Ishikawa (cell line): ENCODE results near the gene PLA2G4D.

Source experiments
- CEBPB ChIP-seq: IDR thresholded peaks from 2 replicates; pipeline ENCODE4 v1.6.1; 2012
- CREB1 ChIP-seq: IDR thresholded peaks from 2 replicates; pipeline ENCODE4 v1.6.1; 2012; ENCODE audit warnings: low read depth
- EGR1 ChIP-seq: IDR thresholded peaks from 2 replicates; pipeline ENCODE4 v1.6.1; 2012
- EP300 ChIP-seq: IDR thresholded peaks from 2 replicates; pipeline ENCODE4 v1.6.1; 2012; ENCODE audit warnings: borderline replicate concordance
- FOXM1 ChIP-seq: IDR thresholded peaks from 2 replicates; pipeline ENCODE4 v1.6.1; 2012; ENCODE audit warnings: low read depth, borderline replicate concordance
- NFIC ChIP-seq: IDR thresholded peaks from 2 replicates; pipeline ENCODE4 v1.6.1; 2012
- RAD21 ChIP-seq: IDR thresholded peaks from 2 replicates; pipeline ENCODE4 v1.6.1; 2012; ENCODE audit warnings: low read depth
- TAF1 ChIP-seq: IDR thresholded peaks from 2 replicates; pipeline ENCODE4 v1.6.1; 2012; ENCODE audit warnings: low read depth, mild to moderate bottlenecking
- TCF12 ChIP-seq: IDR thresholded peaks from 2 replicates; pipeline ENCODE4 v1.6.1; 2012; ENCODE audit warnings: low read depth
- TEAD4 ChIP-seq: IDR thresholded peaks from 2 replicates; pipeline ENCODE4 v1.6.1; 2012
- YY1 ChIP-seq: IDR thresholded peaks from 2 replicates; pipeline ENCODE4 v1.6.1; 2012; ENCODE audit warnings: low read depth
- ZBTB7A ChIP-seq: IDR thresholded peaks from 2 replicates; pipeline ENCODE4 v1.6.1; 2012; ENCODE audit warnings: low read depth
- TF ChIP-seq, protein P1 (sequence below): IDR thresholded peaks from 2 replicates; pipeline ENCODE4 v1.6.1; 2012
- TF ChIP-seq, protein P2 (sequence below): IDR thresholded peaks from 2 replicates; pipeline ENCODE4 v1.6.1; 2012
- TF ChIP-seq, protein P3 (sequence below): IDR thresholded peaks from 2 replicates; pipeline ENCODE4 v1.6.1; 2012; ENCODE audit warnings: low read depth, mild to moderate bottlenecking

Gene PLA2G4D

DNA sequence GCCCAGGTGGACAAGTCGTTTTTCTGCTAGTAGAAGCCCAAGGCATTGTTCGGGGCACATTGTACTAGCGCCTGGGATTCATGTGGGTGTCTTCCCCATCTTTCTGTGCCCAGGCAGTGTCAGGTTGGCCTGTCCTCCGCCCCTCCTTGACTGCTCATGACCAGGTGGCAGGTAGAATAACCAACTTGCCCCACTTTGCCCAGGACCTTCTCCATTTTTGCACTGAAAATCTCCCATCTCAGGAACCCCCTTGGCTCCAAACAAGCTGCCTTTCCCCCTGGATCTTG lies 33.9 kb downstream of the PLA2G4D start:
- TF ChIP-seq CEBPB, result no peak
- no peak for TF ChIP-seq YY1
- TF ChIP-seq, protein P1, sequence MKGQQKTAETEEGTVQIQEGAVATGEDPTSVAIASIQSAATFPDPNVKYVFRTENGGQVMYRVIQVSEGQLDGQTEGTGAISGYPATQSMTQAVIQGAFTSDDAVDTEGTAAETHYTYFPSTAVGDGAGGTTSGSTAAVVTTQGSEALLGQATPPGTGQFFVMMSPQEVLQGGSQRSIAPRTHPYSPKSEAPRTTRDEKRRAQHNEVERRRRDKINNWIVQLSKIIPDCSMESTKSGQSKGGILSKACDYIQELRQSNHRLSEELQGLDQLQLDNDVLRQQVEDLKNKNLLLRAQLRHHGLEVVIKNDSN, result no peak
- no peak for TF ChIP-seq EP300
- TF ChIP-seq, protein P2, sequence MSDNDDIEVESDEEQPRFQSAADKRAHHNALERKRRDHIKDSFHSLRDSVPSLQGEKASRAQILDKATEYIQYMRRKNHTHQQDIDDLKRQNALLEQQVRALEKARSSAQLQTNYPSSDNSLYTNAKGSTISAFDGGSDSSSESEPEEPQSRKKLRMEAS, result no peak
- no peak for TF ChIP-seq ZBTB7A
- TF ChIP-seq, protein P3, sequence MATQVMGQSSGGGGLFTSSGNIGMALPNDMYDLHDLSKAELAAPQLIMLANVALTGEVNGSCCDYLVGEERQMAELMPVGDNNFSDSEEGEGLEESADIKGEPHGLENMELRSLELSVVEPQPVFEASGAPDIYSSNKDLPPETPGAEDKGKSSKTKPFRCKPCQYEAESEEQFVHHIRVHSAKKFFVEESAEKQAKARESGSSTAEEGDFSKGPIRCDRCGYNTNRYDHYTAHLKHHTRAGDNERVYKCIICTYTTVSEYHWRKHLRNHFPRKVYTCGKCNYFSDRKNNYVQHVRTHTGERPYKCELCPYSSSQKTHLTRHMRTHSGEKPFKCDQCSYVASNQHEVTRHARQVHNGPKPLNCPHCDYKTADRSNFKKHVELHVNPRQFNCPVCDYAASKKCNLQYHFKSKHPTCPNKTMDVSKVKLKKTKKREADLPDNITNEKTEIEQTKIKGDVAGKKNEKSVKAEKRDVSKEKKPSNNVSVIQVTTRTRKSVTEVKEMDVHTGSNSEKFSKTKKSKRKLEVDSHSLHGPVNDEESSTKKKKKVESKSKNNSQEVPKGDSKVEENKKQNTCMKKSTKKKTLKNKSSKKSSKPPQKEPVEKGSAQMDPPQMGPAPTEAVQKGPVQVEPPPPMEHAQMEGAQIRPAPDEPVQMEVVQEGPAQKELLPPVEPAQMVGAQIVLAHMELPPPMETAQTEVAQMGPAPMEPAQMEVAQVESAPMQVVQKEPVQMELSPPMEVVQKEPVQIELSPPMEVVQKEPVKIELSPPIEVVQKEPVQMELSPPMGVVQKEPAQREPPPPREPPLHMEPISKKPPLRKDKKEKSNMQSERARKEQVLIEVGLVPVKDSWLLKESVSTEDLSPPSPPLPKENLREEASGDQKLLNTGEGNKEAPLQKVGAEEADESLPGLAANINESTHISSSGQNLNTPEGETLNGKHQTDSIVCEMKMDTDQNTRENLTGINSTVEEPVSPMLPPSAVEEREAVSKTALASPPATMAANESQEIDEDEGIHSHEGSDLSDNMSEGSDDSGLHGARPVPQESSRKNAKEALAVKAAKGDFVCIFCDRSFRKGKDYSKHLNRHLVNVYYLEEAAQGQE, result no peak
- TF ChIP-seq TCF12, result no peak
- TF ChIP-seq TAF1, result no peak
- TF ChIP-seq CREB1, result no peak
- TF ChIP-seq EGR1, result no peak
- no peak for TF ChIP-seq RAD21
- TF ChIP-seq NFIC, result no peak
- no peak for TF ChIP-seq FOXM1
- TF ChIP-seq TEAD4, result no peak

DNA sequence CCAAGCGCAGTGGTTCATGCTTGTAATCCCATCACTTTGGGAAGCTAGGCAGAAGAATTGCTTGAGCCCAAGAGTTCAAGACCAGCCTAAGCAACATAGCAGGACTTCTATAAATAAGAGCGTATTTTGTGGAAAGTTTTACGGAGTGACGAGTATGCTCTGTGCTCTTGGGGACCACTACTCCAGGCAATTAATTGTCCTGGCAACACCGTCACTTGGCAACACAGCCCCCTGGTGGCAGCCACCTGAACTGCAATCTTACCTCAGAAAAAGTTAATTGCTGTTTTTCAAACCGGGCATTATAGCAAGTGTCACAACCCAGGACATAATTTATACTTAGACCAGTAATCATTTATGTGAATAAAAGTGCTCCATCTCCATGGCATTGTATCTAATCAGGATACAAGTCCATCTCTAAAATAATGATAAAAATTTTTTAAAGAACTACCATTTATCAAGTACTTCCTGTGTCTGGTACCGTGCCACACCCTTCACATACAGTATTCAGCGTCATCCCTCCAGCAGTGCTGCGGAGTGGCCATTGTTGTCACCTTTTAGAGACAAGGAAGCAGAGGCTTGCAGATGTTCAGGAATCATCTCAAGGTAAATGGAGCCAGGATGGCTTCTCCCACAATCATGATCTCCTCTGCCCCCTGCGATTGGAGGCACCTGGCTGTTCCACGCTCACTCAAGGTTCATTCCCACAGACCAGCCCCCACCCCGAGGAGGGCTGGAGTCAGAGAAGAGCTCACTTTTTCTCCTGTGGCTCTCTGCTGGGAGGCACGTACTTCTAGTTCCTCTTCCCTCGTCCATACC lies 34.5 kb downstream of the PLA2G4D start:
- peak; percentile 82 for TF ChIP-seq RAD21
- TF ChIP-seq, protein P2, result no peak

DNA sequence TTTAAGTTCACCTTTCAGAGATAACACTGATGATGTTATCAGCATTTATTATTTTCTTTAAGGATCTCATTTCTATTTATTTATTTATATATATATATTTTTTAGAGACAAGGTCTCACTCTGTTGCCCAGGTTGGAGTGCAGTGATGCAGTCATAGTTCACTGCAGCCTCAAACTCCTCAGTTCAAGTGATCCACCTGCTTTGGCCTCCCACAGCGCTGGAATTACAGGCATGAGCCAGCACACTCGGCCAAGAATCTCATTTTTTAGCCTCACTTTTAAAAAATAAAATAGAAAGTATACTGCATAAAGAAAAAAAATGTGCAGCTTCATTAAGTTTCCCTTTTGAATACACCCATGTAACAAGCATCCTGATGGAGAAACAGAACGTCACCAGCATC lies 35.6 kb downstream of the PLA2G4D start:
- TF ChIP-seq ZBTB7A (no peak), FOXM1 (no peak), NFIC (no peak), CREB1 (no peak), RAD21 (no peak), TEAD4 (no peak), EP300 (no peak), TAF1 (no peak), CEBPB (no peak), YY1 (no peak), TCF12 (no peak), EGR1 (no peak)
- TF ChIP-seq, protein P1, result no peak
- TF ChIP-seq, protein P2, result no peak
- TF ChIP-seq, protein P3, result no peak

DNA sequence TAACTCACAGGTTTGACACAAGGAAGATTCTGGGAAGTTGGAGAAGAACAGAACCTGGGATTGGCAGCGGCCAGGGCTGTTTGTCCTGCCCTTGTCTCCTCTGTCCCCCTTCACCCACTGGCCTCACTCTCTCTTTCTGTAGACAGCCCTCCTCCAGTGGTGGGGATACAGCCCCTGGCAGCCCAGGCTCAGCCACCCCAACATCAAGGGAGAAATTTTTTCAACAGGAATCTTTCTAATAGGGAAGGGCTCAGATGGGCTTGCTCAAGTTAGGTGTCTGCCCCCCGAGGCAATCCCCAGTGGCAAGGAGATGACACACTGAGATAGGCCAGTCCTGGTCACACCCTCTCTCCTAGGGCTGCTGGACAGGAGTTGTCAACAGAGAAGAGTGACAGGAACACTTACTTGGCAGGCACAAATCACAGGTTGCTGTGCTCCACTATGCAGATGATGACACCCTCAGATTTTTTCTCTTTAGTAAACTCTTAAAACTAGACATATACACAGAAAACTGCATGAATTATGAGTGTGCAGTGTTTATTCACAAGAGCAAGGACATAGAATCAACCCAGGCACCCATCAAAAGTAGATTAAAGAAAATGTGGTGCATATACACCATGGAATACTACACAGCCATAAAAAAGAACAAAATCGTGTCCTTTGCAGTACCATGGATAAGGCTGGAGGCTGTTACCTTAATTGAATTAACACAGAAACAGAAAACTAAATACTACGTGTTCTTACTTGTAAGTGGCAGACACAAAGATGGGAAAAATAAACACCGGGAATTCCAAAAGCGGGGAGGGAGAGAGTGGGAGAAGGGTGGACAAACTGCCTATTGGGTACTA lies 36.3 kb downstream of the PLA2G4D start:
- no peak for TF ChIP-seq CEBPB
- no peak for TF ChIP-seq NFIC
- no peak for TF ChIP-seq ZBTB7A
- TF ChIP-seq, protein P1, result no peak
- no peak; the same call in 1 of the 2 replicates for TF ChIP-seq TAF1
- TF ChIP-seq RAD21, result no peak
- no peak for TF ChIP-seq FOXM1
- no peak for TF ChIP-seq TCF12
- no peak for TF ChIP-seq EP300
- TF ChIP-seq, protein P2, result no peak
- TF ChIP-seq EGR1, result no peak
- no peak for TF ChIP-seq CREB1
- TF ChIP-seq YY1, result no peak
- TF ChIP-seq, protein P3, result no peak
